Measurements from ENCODE around the gene GCC2. TPM values are rescaled to one million over a fixed set of nuclear protein-coding genes. Genes with fewer than 3 reads are reported as not detected.

Gene GCC2
- total RNA-seq (10 to 100 TPM; 11.9 to 39.5 (median 25.1) TPM), polyA plus RNA-seq (10 to 100 TPM in 1 of 2 donors, 1 to 10 TPM in 1; 6.4 to 10.8 TPM)
- long read RNA-seq, donor 1, full-length matches to known transcripts, result 1 of 31 reads
- long read RNA-seq, donor 1, partial matches to known transcripts, result 30 of 31 reads
- long read RNA-seq, donor 1, other reads (novel, unspliced or antisense), result 0 of 31 reads
- long read RNA-seq, donor 2, partial matches to known transcripts, result 31 of 37 reads
- long read RNA-seq, donor 2, other reads (novel, unspliced or antisense), result 5 of 37 reads
- long read RNA-seq, donor 3, partial matches to known transcripts, result 14 of 17 reads
- long read RNA-seq, donor 3, other reads (novel, unspliced or antisense), result 2 of 17 reads

GRCh38 chr2:108448678-108449409 lies at the start of gene GCC2:
TSS of gene GCC2 (plus strand) at chr2:108449206. CDS start at chr2:108449275, 69 bp downstream.
- Histone ChIP-seq H3K36me3 (peaks cover 0 to 32% (median 24%) of the 10 kb centered on the region in 9 donors), H3K4me3 (peak within 1 kb of the TSS; percentile 65 to 99 (median 82)), H3K27ac (peak within 1 kb of the TSS; percentile 79 to 91 (median 85)), H3K9me3 (no peaks in the 10 kb centered on the region), H3K4me1 (peaks cover 0 to 22% (median 9%) of the 10 kb centered on the region in 12 donors), H3K27me3 (no peaks in the 10 kb centered on the region)
- DNase-seq, result peak; percentile 94 to 97 (median 95)
- intact Hi-C loops (cut with DNase I), result loop anchor here in 2 of 10 donors (5.0 to 10.0 kb wide), 2 partner anchors 136 to 138 kb away; no protein-coding TSS in a partner anchor
- 1 to 2% (median 1%) methylated on average over 23 to 55 of the region's 55 CpGs for WGBS, 4 donors
- peak in 1 of 2 donors; percentile 83 for TF ChIP-seq POLR2A (IDR thresholded peaks at IDR 0.05)
- TF ChIP-seq CTCF (IDR thresholded peaks at IDR 0.05), result no peak
- peak; percentile 99 to 100 (median 100) for ATAC-seq

- Histone ChIP-seq H3K36me3 (no peaks in the 10 kb centered on the region), H3K27me3 (no peaks in the 10 kb centered on the region), H3K4me1 (no peaks in the 10 kb centered on the region), H3K9me3 (peaks cover 0 to 36% (median 20%) of the 10 kb centered on the region in 12 donors), H3K27ac (no peak overlapping the region), H3K4me3 (no peak overlapping the region)
- WGBS, 4 donors, result 95 to 100% (median 98%) methylated on average over 2 of the region's 2 CpGs
- intact Hi-C loops (cut with DNase I), result loop anchor here in 1 of 10 donors (5.0 kb wide), 1 partner anchor 183 kb away; no protein-coding TSS in a partner anchor
- TF ChIP-seq POLR2A (IDR thresholded peaks at IDR 0.05) (no peak), CTCF (IDR thresholded peaks at IDR 0.05) (no peak)
- ATAC-seq (no peak), DNase-seq (no peak)
Measured at GRCh38 chr2:108399479-108399878, 49.5 kb upstream of the GCC2 start.

GRCh38 chr2:108401800-108402199 lies 47.2 kb upstream of the GCC2 start:
- Histone ChIP-seq H3K9me3 (peaks cover 0 to 45% (median 29%) of the 10 kb centered on the region in 12 donors), H3K27ac (no peak overlapping the region), H3K36me3 (no peaks in the 10 kb centered on the region), H3K4me3 (no peak overlapping the region), H3K27me3 (no peaks in the 10 kb centered on the region), H3K4me1 (no peaks in the 10 kb centered on the region)
- ATAC-seq (no peak), DNase-seq (no peak)
- WGBS, 4 donors, result 49 to 75% (median 67%) methylated on average over 3 of the region's 3 CpGs
- intact Hi-C loops (cut with DNase I), result no loop called here
- TF ChIP-seq POLR2A (IDR thresholded peaks at IDR 0.05) (no peak), CTCF (IDR thresholded peaks at IDR 0.05) (no peak)

- 58 to 65% (median 63%) methylated on average over 7 of the region's 7 CpGs for WGBS, 4 donors
- TF ChIP-seq POLR2A (IDR thresholded peaks at IDR 0.05) (no peak), CTCF (IDR thresholded peaks at IDR 0.05) (no peak)
- no peak for DNase-seq
- Histone ChIP-seq H3K36me3 (no peaks in the 10 kb centered on the region), H3K4me3 (no peak overlapping the region), H3K27ac (no peak overlapping the region), H3K9me3 (peaks cover 0 to 42% (median 23%) of the 10 kb centered on the region in 12 donors), H3K27me3 (no peaks in the 10 kb centered on the region), H3K4me1 (no peaks in the 10 kb centered on the region)
- intact Hi-C loops (cut with DNase I), result no loop called here
- ATAC-seq, result no peak
Measured at GRCh38 chr2:108403494-108403893, 45.5 kb upstream of the GCC2 start.
